Vagina (tissue), 2 donors: ENCODE data around the gene PNPLA8.

Experiments used
- POLR2AphosphoS5 ChIP-seq, 2 donors: sonication (generic); formaldehyde crosslinking; IDR thresholded peaks; one replicate each; pipeline ENCODE4 v1.9.0; 2017; ENCODE audit warnings: antibody characterized with exemption in 2 of 2, mild to moderate bottlenecking in 2 of 2, low read depth in 1 of 2; ENCODE audit not compliant: insufficient read depth in 1 of 2
- TF ChIP-seq, protein P1 (sequence below), 3 experiments: fragments of 450-650 bp in 2 of 3; fragments of 200-600 bp in 1 of 3; sonication (generic) in 1 of 3; IDR thresholded peaks; one replicate each; pipeline ENCODE4 v1.5.1; 2017 to 2019; ENCODE audit warnings: antibody characterized with exemption in 3 of 3, mild to moderate bottlenecking in 2 of 3, moderate library complexity in 2 of 3

DNA sequence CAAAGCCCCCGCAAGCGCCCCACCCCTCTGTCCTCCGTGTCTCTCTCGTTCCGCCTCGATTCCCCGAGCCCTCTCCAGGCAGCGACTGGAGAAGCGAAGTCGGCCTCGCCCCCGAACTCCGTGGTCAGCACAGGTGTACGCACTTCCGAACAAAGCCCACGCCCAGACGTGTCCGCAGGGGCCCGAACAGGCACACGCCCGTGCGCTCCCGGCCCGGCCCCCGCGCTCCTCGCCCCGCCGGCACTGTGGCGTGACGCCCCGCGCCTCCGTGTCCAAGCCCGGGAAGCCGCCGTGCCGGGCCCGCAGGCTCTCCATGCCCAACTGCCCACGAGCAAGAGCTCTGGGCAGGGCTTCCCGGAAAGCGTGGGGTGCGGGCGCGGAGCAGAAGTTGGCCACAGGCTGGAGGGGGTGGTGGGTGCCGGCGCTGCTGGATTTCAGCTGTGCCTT, 70.4 kb downstream of the PNPLA8 start:
- TF ChIP-seq, protein P1, sequence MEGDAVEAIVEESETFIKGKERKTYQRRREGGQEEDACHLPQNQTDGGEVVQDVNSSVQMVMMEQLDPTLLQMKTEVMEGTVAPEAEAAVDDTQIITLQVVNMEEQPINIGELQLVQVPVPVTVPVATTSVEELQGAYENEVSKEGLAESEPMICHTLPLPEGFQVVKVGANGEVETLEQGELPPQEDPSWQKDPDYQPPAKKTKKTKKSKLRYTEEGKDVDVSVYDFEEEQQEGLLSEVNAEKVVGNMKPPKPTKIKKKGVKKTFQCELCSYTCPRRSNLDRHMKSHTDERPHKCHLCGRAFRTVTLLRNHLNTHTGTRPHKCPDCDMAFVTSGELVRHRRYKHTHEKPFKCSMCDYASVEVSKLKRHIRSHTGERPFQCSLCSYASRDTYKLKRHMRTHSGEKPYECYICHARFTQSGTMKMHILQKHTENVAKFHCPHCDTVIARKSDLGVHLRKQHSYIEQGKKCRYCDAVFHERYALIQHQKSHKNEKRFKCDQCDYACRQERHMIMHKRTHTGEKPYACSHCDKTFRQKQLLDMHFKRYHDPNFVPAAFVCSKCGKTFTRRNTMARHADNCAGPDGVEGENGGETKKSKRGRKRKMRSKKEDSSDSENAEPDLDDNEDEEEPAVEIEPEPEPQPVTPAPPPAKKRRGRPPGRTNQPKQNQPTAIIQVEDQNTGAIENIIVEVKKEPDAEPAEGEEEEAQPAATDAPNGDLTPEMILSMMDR (IDR thresholded peaks at IDR 0.05), result no peak
- no peak for TF ChIP-seq POLR2AphosphoS5 (IDR thresholded peaks at IDR 0.05; ENCODE audit: insufficient read depth in 1 of 2, low read depth in 1 of 2)
